ENCODE measurements around the gene PLN.

The PLN gene

DNA sequence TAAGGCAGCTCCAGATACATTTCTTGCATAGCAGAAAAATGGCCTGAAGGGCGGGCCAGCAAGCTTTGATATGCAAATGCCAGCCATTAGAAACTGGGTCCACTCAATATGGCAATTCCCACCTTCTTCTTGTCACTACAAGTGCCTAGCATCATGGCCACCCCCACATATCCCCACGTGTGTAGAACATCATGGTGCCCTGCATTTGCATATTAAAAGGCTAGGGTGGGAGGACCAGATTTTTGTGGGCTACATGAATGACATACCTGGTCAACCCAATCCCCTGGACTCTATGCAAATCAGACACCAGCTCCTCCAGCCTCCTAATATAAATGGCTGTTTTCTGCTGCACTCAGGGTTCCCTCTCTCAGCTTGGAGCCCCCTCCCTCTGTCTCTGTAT, 31.7 kb downstream of the PLN start:
- DNase-seq (ENCODE audit: low read depth), result no peak

DNA sequence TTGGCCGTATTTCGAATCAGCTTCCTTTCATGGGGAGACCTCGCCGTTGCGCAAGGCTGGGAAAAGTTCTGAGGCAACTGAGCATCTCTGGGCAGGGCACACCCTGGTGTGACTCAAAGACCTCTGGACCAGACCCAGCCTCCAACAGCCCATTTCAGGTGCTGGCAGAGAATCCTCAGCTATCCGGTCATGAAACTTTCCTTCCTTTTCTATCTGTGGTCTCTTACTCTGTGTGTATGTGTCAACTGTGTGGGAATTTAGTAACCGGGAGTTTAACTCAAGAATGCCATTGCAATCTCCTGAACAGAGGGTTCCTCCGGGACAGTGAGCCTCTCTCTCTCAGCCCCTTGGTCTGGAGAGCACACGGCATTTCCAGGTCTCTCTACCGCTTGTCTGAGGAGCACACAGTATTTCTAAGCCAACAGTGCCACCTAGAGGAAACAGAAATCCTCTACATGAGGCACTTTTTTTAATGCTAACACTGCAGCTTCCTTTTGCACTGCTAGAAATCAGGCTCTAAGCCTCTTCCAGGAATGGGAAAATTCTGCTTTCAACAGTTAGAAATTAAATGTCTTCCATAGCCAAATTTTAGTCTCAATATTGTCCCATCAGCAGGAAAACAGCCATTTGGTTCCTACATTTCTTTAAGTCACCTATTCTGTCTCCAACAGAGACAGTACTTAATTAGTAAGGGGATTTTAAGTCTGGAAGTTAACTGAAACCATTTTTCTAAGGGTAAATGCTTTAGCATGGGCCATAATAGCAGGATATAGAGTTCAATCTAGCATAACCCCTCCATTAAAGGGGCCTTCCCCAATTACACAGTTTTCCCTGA, 32.7 kb downstream of the PLN start:
- no peak for DNase-seq (ENCODE audit: low read depth)

DNA sequence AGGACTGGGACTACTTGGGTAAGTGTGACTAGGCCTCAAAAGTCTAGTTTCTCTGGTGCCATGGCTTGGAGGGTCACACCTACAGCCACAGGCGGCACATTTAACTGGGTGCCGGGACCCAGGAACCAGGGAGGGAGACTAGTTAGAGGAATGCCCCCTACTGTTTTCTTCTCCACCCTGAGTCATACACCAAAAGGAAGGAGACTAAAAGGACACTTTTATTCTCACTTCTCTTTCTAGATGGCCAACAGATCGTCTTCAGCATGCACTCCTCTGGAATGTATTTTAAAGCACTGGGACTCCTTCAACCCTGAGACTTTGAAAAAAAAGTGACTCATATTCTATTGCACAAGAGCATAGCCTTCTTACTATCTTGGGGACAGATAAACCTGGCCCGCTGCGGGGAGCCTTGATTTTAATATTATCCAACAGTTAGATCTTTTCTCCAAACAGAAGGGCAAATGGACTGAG, 33.4 kb downstream of the PLN start:
- no peak for DNase-seq (ENCODE audit: low read depth)

DNA sequence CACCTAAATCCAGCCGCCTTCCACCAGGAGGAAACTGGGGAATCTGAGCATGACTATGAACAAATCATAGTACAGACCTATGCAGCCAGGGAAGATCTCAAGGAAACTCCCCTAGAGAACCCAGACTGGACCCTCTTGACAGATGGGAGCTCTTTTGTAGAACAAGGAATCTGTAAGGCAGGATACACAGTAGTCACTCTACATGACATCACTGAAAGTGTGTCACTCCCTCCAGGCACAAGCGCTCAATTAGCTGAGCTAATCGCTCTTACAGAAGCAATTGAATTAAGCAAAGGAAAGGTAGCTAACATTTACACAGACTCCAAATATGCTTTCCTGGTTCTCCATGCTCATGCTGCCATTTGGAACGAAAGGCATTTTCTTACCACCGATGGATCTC, 36.8 kb downstream of the PLN start:
- DNase-seq (ENCODE audit: low read depth), result no peak

DNA sequence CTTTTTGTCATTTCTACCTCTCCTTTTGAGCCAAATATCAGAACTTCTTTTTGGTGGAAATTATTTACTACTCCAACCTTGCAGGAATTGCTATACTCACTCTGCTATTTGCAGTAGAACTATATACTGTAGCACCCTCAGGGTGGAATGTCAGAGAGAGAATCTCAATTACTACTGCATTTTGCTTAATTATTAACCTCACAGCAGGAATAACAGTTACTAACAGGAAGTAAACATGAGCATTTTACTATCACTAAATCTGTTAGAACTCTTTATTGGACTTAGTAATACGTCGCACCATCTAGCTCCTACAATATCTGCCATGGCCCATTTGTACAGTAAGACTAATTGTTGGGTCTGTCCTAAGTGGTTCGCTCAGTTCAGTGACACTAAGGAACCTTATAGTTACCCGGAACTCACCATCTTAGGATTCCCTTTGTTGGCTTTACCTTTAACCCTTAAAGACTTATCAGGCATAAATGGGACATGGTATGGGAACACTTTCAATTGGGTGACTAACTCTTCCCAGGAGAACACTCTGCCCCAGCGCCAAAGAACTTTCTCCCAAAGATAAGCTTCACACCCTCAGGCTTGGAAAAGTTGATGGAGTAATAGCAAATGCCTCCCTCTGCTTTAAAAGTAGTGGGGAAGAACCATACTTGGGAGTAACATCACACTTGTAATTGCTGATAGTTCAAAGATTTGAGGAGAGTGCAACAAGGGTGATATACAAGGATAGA, 38.8 kb downstream of the PLN start:
- no peak for DNase-seq (ENCODE audit: low read depth)

DNA sequence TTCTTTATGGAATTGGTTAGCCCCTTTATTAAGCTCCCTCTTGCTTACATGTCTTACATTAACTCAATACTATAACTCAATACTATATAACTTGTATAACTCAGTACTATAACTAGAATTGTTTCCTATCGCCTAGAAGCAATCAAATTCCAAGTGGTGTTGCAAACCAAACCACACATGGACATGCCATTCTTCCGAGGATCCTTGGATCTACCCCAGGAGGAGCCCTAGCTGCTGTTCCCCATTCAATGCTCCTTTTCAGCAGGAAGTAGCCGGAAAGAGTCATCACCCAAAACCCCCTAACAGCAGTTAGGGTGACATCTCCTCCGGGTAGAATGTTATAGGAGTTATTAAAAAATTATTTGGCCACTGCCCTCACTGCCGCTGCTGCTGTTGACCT, 40.5 kb downstream of the PLN start:
- no peak for DNase-seq (ENCODE audit: low read depth)

DNA sequence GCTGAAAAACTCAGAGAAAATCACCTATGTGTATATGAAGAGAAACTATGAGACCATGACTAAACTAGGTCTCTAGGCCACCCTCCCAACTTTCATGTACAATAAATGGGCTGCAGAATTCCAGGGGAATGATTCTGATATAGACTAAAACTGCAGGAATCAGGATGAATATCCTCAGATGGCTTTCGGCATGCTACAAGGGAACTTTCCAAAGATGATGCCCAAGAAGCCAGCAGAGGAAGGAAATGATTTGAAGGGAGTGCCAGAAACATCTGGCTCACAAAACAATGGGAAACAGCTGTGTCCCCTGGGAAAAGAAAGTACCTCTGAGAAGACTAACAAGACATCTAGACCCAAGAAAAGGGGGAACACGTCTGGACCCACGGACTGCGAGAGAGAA, 41.1 kb downstream of the PLN start:
- no peak for DNase-seq (ENCODE audit: low read depth)

DNA sequence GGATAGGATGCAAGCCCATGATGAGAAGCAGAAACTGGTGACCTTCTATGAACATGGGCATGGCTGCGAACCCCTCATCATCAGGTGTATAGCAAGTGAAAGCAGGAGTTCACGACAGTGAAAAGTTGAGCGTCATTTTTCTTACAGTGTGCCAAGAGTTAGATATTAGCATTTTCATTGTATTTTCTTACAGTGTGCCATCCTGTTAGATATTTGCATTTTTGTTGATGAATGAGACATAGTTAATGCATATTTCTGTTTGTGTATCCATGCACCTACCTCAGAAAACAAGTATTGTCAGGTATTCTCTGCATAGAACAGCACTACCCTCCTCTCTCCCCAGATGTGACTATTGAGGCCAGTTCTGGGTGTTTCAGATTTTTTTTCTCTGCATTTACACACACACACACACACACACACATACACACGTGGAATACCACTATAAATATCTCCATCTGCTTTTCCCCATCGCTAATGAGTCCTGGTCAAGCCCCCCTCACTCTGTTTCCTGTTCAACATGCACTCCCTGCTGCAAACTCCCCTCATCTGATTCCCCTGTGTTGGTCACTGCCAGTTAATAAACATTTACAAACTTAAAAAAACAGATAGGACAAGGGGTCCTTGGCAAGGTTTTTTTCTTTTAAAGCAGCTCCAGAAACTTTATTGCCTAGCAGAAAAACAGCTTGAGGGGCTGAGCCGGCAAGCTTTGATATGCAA, 41.7 kb downstream of the PLN start:
- DNase-seq (ENCODE audit: low read depth), result no peak

DNA sequence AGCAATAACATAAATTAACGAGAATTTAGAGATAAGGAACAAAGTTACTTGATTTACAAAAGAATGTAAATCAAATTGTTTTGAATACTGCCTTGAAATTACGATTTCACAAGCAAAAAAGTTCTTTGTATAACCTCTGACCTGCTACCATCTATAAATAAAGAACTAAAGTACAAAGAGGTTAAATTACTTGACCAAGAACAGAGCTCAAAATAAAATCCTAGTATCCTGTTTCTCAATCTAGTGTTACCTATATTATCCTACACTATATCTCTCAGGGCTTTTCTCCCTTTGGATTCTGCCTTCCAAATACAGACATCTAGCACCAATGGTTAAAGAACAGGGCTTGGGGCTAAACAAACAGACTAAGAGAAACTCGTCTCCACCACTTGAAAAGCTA, 43.8 kb downstream of the PLN start:
- no peak for DNase-seq (ENCODE audit: low read depth)

DNA sequence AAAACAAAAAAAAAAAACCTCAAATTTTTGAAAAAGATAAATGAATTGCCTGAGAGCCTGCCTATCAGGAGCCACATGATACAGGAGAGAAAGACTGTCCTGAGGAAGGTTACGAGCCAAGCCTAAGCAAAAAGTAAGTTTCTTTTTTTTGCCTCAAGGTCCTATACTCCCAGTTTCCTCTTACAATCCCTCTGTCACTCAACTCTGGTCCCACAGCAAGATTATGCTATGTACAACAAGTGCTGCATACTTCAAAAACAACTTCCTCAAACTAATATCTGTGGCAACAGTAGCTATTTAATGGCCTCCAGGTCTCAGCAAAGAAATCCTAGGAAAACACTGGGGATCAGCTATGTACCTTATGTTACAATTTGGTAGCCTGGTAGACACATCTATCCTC, 46.8 kb downstream of the PLN start:
- DNase-seq (ENCODE audit: low read depth), result no peak

DNA sequence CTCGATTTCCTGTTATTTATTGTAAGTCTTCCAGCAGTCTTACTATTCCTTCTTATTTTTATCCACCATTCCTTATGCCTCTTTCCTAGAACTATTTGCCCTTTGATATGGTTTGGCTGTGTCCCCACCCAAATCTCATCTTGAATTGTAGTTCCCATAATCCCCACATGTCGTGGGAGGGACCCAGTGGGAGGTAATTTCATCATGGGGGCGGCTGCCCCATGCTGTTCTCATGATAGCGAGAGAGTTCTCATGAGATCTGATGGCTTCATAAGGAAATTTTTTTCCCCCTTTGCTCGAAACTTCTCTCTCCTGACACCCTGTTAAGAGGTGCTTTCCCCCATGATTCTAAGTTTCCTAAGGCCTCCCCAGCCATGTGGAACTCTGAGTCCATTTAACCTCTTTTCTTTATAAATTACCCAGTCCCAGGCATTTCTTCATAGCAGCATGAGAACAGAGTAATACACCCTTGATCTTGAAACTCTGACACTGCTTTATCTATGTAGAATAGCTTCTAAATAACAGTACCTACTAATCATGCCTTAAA, 48.8 kb downstream of the PLN start:
- DNase-seq (ENCODE audit: low read depth), result no peak

DNA sequence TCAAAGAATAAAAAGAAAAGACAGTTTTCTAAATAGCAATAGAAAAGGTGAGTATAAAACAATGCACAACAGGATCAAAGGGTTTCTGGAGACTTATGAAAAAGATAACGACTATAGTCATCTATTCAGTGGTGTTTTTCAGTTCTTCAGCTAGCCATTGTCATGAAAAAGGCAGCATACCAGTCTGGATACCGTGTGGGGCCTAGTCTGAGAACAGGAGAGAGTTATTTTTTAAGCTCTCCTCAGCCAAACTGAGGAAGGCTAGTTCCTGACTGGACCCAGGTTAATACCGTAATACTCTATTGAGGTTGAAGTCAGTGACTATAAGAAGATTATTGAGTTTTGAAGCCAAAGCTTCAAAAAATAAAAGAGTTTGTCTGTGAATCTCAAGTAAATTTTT, 49.5 kb downstream of the PLN start:
- no peak for DNase-seq (ENCODE audit: low read depth)

DNA sequence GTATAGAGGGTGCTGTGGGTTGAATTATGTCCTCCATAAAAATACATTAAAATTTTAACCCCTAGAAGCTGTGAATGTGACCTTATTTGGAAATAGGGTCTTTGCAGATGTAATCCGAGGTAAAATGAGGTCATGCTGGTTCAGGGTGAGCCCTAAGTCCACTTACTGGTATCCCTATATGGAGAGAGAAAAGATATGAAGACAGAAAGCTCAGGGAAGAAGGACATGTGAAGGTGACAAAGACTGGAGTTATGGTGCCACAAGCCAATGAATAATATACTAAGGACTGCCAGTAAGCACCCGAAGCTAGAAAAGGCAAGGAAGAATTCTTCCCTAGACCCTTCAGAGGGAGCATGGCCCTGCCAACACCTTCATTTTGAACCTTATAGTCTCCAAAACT, 50.2 kb downstream of the PLN start:
- DNase-seq (ENCODE audit: low read depth), result no peak

DNA sequence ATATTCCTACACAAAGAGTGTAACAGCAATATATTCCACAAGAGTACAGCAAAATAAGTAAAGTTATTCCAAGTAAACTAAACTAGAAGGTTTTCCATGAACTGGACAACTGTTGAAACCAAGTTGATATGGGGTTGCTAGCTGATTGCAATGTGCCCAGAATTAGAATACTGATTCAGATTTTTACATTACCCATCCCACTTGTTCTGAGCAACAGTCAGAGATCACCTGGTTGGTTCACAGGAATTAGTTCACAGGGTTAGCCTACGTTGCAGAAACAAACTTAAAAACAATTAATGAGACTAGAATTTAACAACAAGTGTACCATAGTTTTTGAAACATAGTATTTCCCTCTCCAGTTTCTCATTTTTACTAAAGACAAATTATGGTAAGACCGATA, 54.2 kb downstream of the PLN start:
- DNase-seq (ENCODE audit: low read depth), result no peak

DNA sequence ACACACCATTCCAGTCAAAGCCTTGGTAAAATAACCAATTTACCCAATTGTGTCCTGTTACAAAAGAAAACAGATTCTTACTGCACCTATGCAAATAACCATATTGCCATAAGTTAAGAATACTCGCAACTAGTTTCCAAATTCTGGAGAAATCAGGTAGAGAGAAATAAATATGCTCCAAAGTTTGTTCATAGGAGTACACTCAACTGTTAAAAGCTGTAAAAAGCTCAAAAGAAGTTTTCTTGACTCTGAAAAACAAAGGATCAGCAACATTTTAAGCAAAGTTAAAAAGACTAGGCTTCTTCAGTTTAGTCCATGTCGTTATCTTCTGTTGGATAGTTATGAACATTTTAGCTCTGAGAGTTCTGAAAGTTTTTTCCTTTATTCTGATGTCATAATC, 55.3 kb downstream of the PLN start:
- no peak for DNase-seq (ENCODE audit: low read depth)

DNA sequence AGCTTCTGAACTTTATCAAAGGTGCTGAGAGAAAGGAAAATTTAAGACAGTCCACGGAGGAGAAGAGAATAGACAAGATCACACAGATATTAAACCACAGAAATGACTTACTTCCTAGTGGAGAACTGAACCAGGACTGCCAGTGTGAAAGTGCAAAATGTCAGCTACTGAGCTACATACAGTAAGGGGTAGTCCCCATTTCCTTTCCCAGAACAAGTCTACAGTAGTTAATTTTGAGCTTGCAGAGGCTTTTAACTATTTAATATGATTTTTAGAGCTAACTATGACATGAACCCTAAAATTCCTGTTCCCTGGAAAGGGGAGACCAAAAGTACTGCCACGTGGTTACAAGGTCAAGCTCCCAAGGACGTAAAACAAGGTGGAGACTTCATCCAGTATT, 58.2 kb downstream of the PLN start:
- no peak for DNase-seq (ENCODE audit: low read depth)

DNA sequence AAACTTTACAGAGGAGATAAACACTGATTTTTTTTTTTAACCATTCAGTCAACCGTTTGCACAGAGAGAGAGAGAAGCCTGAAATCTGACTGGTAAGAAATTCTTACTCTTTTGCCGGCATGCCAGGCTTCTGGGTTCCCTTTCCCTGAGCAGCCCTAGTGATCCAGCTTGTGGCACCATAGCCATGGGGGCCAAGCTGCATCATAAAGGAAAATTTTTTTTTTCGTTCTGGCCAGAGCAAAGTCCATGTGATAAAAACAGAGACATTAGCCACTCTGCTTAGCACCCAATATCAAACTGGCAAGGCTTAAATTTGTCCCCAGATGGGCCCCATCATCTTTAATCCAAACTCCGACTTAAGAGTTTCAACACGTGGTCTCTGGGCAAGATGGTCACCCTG, 58.8 kb downstream of the PLN start:
- no peak for DNase-seq (ENCODE audit: low read depth)

Measured in stimulated activated CD4-positive, alpha-beta T cell treated with anti-CD3 and anti-CD28 coated beads, Interleukin-2, amount 100 ng/mL, for 4 hours (primary cell).